ENCODE measurements around the gene VBP1. TPM values are rescaled to one million over a fixed set of nuclear protein-coding genes. Genes with fewer than 3 reads are reported as not detected.
A peak's percentile ranks its signal among the peaks of the same experiment; 100 is the strongest.

VBP1 gene
- total RNA-seq, 6 donors from 2014 or later: 6.0 to 36.1 (median 21.5) TPM

GRCh38 chrX:155211208-155211607 lies 5.1 kb upstream of the VBP1 start:
- no peaks in the 10 kb centered on the region for H3K36me3 ChIP-seq
- 75 to 92% methylated on average over 3 of the region's 3 CpGs for WGBS, 2 donors
- no peak overlapping the region for H3K4me3 ChIP-seq
- TF ChIP-seq, protein P1, sequence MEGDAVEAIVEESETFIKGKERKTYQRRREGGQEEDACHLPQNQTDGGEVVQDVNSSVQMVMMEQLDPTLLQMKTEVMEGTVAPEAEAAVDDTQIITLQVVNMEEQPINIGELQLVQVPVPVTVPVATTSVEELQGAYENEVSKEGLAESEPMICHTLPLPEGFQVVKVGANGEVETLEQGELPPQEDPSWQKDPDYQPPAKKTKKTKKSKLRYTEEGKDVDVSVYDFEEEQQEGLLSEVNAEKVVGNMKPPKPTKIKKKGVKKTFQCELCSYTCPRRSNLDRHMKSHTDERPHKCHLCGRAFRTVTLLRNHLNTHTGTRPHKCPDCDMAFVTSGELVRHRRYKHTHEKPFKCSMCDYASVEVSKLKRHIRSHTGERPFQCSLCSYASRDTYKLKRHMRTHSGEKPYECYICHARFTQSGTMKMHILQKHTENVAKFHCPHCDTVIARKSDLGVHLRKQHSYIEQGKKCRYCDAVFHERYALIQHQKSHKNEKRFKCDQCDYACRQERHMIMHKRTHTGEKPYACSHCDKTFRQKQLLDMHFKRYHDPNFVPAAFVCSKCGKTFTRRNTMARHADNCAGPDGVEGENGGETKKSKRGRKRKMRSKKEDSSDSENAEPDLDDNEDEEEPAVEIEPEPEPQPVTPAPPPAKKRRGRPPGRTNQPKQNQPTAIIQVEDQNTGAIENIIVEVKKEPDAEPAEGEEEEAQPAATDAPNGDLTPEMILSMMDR (IDR thresholded peaks at IDR 0.05): no peak
- TF ChIP-seq POLR2A (IDR thresholded peaks at IDR 0.05) (no peak), EP300 (IDR thresholded peaks at IDR 0.05) (no peak), POLR2AphosphoS5 (IDR thresholded peaks at IDR 0.05) (no peak)
- no peak for ATAC-seq (ENCODE audit: low FRiP score in 2 of 2)
- no peaks in the 10 kb centered on the region for H3K9me3 ChIP-seq
- H3K27me3 ChIP-seq: no peaks in the 10 kb centered on the region
- H3K4me1 ChIP-seq: no peaks in the 10 kb centered on the region
- DNase-seq: no peak
- H3K27ac ChIP-seq: no peak overlapping the region

DNA sequence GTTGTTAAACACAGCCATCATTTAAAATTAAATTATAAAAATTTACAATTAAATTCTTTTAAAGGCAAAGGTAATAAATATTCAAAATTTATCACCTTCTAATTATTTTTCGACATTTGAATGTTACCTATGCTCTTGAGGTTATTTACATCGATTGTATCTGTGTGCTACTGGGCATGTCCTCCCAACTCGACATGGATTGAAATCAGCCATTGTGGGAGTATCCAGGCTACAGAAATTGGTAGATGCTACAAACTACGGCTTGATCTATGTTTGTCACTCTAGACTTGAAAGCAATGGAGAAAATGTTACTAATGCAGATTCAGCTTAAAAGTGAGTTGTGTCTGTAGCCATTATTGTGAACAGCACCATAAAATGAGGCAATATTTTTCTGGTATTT lies 2.5 kb upstream of the VBP1 start:
- H3K9me3 ChIP-seq: no peaks in the 10 kb centered on the region
- no peaks in the 10 kb centered on the region for H3K27me3 ChIP-seq
- H3K36me3 ChIP-seq: no peaks in the 10 kb centered on the region
- no peak overlapping the region for H3K27ac ChIP-seq
- 79 to 87% methylated on average over 4 of the region's 4 CpGs for WGBS, 2 donors
- TF ChIP-seq POLR2A (IDR thresholded peaks at IDR 0.05): no peak
- TF ChIP-seq, protein P1 (IDR thresholded peaks at IDR 0.05): no peak
- no peak for TF ChIP-seq POLR2AphosphoS5 (IDR thresholded peaks at IDR 0.05)
- no peak for TF ChIP-seq EP300 (IDR thresholded peaks at IDR 0.05)
- ATAC-seq (ENCODE audit: low FRiP score in 2 of 2) (no peak), DNase-seq (no peak)
- H3K4me1 ChIP-seq: peaks cover 0 to 5% (median 2%) of the 10 kb centered on the region in 4 donors
- H3K4me3 ChIP-seq: no peak overlapping the region

- peak; percentile 54 to 63 for ATAC-seq (ENCODE audit: low FRiP score in 2 of 2)
- H3K27ac ChIP-seq: peak overlapping the region; percentile 91 to 94 (median 93)
- WGBS, 2 donors: 50 to 64% methylated on average over 8 to 15 of the region's 15 CpGs
Measured at GRCh38 chrX:155215443-155216178, 649 bp upstream of the VBP1 start.

GRCh38 chrX:155216940-155217440 lies 730 bp downstream of the VBP1 start:
- Histone ChIP-seq H3K4me3 (peak overlapping the region; percentile 59 to 87 (median 66)), H3K9me3 (no peaks in the 10 kb centered on the region), H3K27ac (peak overlapping the region; percentile 91 to 94 (median 93)), H3K4me1 (peaks cover 0 to 5% (median 2%) of the 10 kb centered on the region in 4 donors), H3K36me3 (peaks cover 0 to 6% (median 0%) of the 10 kb centered on the region in 4 donors), H3K27me3 (no peaks in the 10 kb centered on the region)
- TF ChIP-seq, protein P1 (IDR thresholded peaks at IDR 0.05): no peak
- 18 to 40% methylated on average over 11 of the region's 11 CpGs for WGBS, 2 donors
- DNase-seq (no peak), ATAC-seq (ENCODE audit: low FRiP score in 2 of 2) (no peak)

More at GRCh38 chrX:155215443-155216178, 649 bp upstream of the VBP1 start:
- Histone ChIP-seq H3K36me3 (peaks cover 0 to 4% (median 0%) of the 10 kb centered on the region in 4 donors), H3K4me3 (peak overlapping the region in 3 of 4 donors; percentile 65 to 87 (median 68)), H3K27me3 (no peaks in the 10 kb centered on the region), H3K9me3 (no peaks in the 10 kb centered on the region), H3K4me1 (peaks cover 0 to 5% (median 2%) of the 10 kb centered on the region in 4 donors)
- no peak for TF ChIP-seq EP300 (IDR thresholded peaks at IDR 0.05)
- TF ChIP-seq, protein P1 (IDR thresholded peaks at IDR 0.05): no peak
- no peak for TF ChIP-seq POLR2A (IDR thresholded peaks at IDR 0.05)
- TF ChIP-seq POLR2AphosphoS5 (IDR thresholded peaks at IDR 0.05): no peak
- DNase-seq: no peak
